Measurements from ENCODE around the gene DEUP1. TPM values are rescaled to one million over a fixed set of nuclear protein-coding genes. Genes with fewer than 3 reads are reported as not detected.

DEUP1 gene
- polyA plus RNA-seq, 1 of the 3 experiments (the other 2 are of a cell fraction) = not detected

GRCh38 chr11:93396316-93396715, 65.8 kb downstream of the DEUP1 start:
- CTCF ChIA-PET = no interaction called here
- Histone ChIP-seq H3K36me3 (replicated peaks in 1 of 2; ENCODE audit: control insufficient read depth in 1 of 2, insufficient read depth in 2 of 2, low read length in 1 of 2) (no peaks in the 10 kb centered on the region), H2AFZ (ENCODE audit: low read depth) (no peak overlapping the region), H3K27me3 (ENCODE audit: insufficient read depth) (no peaks in the 10 kb centered on the region), H3K9me2 (no peaks in the 10 kb centered on the region), H3K4me2 (no peak overlapping the region), H3K9me3 (no peaks in the 10 kb centered on the region), H3K79me2 (ENCODE audit: insufficient read depth) (no peaks in the 10 kb centered on the region), H4K20me1 (ENCODE audit: insufficient read depth) (no peaks in the 10 kb centered on the region), H3K4me1 (ENCODE audit: control insufficient read depth in 1 of 2, insufficient read depth in 2 of 2, low read depth in 1 of 2, low read length in 1 of 2) (no peaks in the 10 kb centered on the region), H3K9ac (no peak overlapping the region), H3F3A (replicated peaks; ENCODE audit: insufficient read depth) (no peaks in the 10 kb centered on the region), H3K27ac (ENCODE audit: low read depth in 2 of 2, low read length in 1 of 2) (no peak overlapping the region), H3K4me3 (ENCODE audit: low read depth in 2 of 2, low read length in 1 of 2) (no peak overlapping the region)
- POLR2A ChIA-PET = no interaction called here
- TF ChIP-seq USF1 (IDR thresholded peaks at IDR 0.05; ENCODE audit: borderline replicate concordance, low read depth) = no peak
- TF ChIP-seq RAD21 (IDR thresholded peaks at IDR 0.05; ENCODE audit: low read length) = no peak
- no peak for TF ChIP-seq JUND (IDR thresholded peaks at IDR 0.05)
- TF ChIP-seq, protein P1, sequence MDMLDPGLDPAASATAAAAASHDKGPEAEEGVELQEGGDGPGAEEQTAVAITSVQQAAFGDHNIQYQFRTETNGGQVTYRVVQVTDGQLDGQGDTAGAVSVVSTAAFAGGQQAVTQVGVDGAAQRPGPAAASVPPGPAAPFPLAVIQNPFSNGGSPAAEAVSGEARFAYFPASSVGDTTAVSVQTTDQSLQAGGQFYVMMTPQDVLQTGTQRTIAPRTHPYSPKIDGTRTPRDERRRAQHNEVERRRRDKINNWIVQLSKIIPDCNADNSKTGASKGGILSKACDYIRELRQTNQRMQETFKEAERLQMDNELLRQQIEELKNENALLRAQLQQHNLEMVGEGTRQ (IDR thresholded peaks at IDR 0.05; ENCODE audit: borderline replicate concordance, low read depth, low read length) = no peak
- TF ChIP-seq RCOR1 (IDR thresholded peaks at IDR 0.05; ENCODE audit: low read length) = no peak
- no peak for TF ChIP-seq GABPA (IDR thresholded peaks at IDR 0.05; ENCODE audit: low read depth)
- no peak for TF ChIP-seq SMC3 (IDR thresholded peaks at IDR 0.05; ENCODE audit: low read depth, low read length)
- TF ChIP-seq IRF3 (IDR thresholded peaks at IDR 0.05; ENCODE audit: low read depth, low read length) = no peak
- TF ChIP-seq CHD2 (IDR thresholded peaks at IDR 0.05; ENCODE audit: low read length, partially characterized antibody) = no peak
- no peak for TF ChIP-seq FOXJ3 (CRISPR knock-in tag; IDR thresholded peaks at IDR 0.05)
- no peak for TF ChIP-seq ELF1 (IDR thresholded peaks at IDR 0.05)
- DNase-seq = no peak
- WGBS (ENCODE audit: low lambda C conversion rate) = 35% methylated on average over 3 of the region's 3 CpGs

- Histone ChIP-seq H3K27me3 (ENCODE audit: insufficient read depth) (no peaks in the 10 kb centered on the region), H3K4me1 (ENCODE audit: control insufficient read depth in 1 of 2, insufficient read depth in 2 of 2, low read depth in 1 of 2, low read length in 1 of 2) (no peaks in the 10 kb centered on the region), H3K9me3 (no peaks in the 10 kb centered on the region), H3K36me3 (replicated peaks in 1 of 2; ENCODE audit: control insufficient read depth in 1 of 2, insufficient read depth in 2 of 2, low read length in 1 of 2) (no peaks in the 10 kb centered on the region), H2AFZ (ENCODE audit: low read depth) (no peak overlapping the region), H3K9ac (no peak overlapping the region), H3K9me2 (no peaks in the 10 kb centered on the region), H3F3A (replicated peaks; ENCODE audit: insufficient read depth) (no peaks in the 10 kb centered on the region), H3K79me2 (ENCODE audit: insufficient read depth) (no peaks in the 10 kb centered on the region), H3K4me2 (no peak overlapping the region), H4K20me1 (ENCODE audit: insufficient read depth) (no peaks in the 10 kb centered on the region), H3K4me3 (ENCODE audit: low read depth in 2 of 2, low read length in 1 of 2) (no peak overlapping the region), H3K27ac (ENCODE audit: low read depth in 2 of 2, low read length in 1 of 2) (no peak overlapping the region)
- POLR2A ChIA-PET = no interaction called here
- 64% methylated on average over 3 of the region's 3 CpGs for WGBS (ENCODE audit: low lambda C conversion rate)
- no peak for DNase-seq
- CTCF ChIA-PET = interaction anchor here (1.1 kb wide), 1 partner anchor 14 kb away, joined by 3 read pairs; no protein-coding TSS in a partner anchor
- no peak for TF ChIP-seq MXI1 (IDR thresholded peaks at IDR 0.05; ENCODE audit: low read depth, low read length)
- no peak for TF ChIP-seq IRF3 (IDR thresholded peaks at IDR 0.05; ENCODE audit: low read depth, low read length)
- TF ChIP-seq USF1 (IDR thresholded peaks at IDR 0.05; ENCODE audit: borderline replicate concordance, low read depth) = no peak
- no peak for TF ChIP-seq JUND (IDR thresholded peaks at IDR 0.05)
- TF ChIP-seq EZH2phosphoT487 (IDR thresholded peaks at IDR 0.05; ENCODE audit: borderline replicate concordance, low read depth) = no peak
- no peak for TF ChIP-seq SMC3 (IDR thresholded peaks at IDR 0.05; ENCODE audit: low read depth, low read length)
- TF ChIP-seq, protein P2, sequence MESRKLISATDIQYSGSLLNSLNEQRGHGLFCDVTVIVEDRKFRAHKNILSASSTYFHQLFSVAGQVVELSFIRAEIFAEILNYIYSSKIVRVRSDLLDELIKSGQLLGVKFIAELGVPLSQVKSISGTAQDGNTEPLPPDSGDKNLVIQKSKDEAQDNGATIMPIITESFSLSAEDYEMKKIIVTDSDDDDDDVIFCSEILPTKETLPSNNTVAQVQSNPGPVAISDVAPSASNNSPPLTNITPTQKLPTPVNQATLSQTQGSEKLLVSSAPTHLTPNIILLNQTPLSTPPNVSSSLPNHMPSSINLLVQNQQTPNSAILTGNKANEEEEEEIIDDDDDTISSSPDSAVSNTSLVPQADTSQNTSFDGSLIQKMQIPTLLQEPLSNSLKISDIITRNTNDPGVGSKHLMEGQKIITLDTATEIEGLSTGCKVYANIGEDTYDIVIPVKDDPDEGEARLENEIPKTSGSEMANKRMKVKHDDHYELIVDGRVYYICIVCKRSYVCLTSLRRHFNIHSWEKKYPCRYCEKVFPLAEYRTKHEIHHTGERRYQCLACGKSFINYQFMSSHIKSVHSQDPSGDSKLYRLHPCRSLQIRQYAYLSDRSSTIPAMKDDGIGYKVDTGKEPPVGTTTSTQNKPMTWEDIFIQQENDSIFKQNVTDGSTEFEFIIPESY (IDR thresholded peaks at IDR 0.05; ENCODE audit: borderline replicate concordance, low read depth) = no peak
- no peak for TF ChIP-seq GATA2 (CRISPR knock-in tag; IDR thresholded peaks at IDR 0.05)
- TF ChIP-seq NFIC (IDR thresholded peaks at IDR 0.05; ENCODE audit: borderline replicate concordance) = no peak
- TF ChIP-seq YY1 (IDR thresholded peaks at IDR 0.05; ENCODE audit: low read depth) = no peak
- no peak for TF ChIP-seq PBX3 (IDR thresholded peaks at IDR 0.05)
- TF ChIP-seq MEF2A (IDR thresholded peaks at IDR 0.05; ENCODE audit: borderline replicate concordance, low read depth) = no peak
Measured at GRCh38 chr11:93403930-93404329, 73.4 kb downstream of the DEUP1 start.
